GM23338 (cell line): Measurements from ENCODE around the gene CHRD. TPM values are rescaled to one million over a fixed set of nuclear protein-coding genes. Genes with fewer than 3 reads are reported as not detected.
A peak's percentile ranks its signal among the peaks of the same experiment; 100 is the strongest.

Experiments
- ATAC-seq: fragments of 200-7000 bp; cut with Tn5 transposase; 3 replicates; pipeline ENCODE4 v1.9.1; 2020
- DNase-seq: peaks from one replicate; pipeline ENCODE4 v3.0.0-alpha.2; 2015; ENCODE audit warnings: low spot score
- H2AFZ ChIP-seq: fragments of 200-600 bp; sonication (generic); 2 replicates; pipeline ENCODE4 v1.8.0; 2016; ENCODE audit warnings: antibody characterized with exemption, mild to moderate bottlenecking, moderate library complexity
- H3F3A ChIP-seq: fragments of 200-600 bp; sonication (generic); replicated peaks from 2 replicates; pipeline ENCODE4 v1.8.0; 2017; ENCODE audit warnings: antibody characterized with exemption, mixed run types, low read depth
- H3K27ac ChIP-seq: fragments of 200-600 bp; sonication (generic); 2 replicates; pipeline ENCODE4 v1.6.1; 2016; ENCODE audit warnings: low read depth
- H3K27me3 ChIP-seq: fragments of 200-600 bp; sonication (generic); 2 replicates; pipeline ENCODE4 v1.8.0; 2016; ENCODE audit warnings: mild to moderate bottlenecking, mixed run types, moderate library complexity; ENCODE audit not compliant: insufficient read depth
- H3K36me3 ChIP-seq: fragments of 200-600 bp; sonication (generic); 2 replicates; pipeline ENCODE4 v1.8.0; 2016; ENCODE audit warnings: mild to moderate bottlenecking; ENCODE audit not compliant: insufficient read depth
- H3K4me1 ChIP-seq: fragments of 200-600 bp; sonication (generic); 2 replicates; pipeline ENCODE4 v1.8.0; 2016; ENCODE audit warnings: mild to moderate bottlenecking, moderate library complexity; ENCODE audit not compliant: insufficient read depth
- H3K4me2 ChIP-seq: fragments of 200-600 bp; sonication (generic); 2 replicates; pipeline ENCODE4 v1.7.1; 2017; ENCODE audit warnings: mixed run types
- H3K4me3 ChIP-seq: fragments of 200-600 bp; sonication (generic); 2 replicates; pipeline ENCODE4 v1.6.1; 2016; ENCODE audit warnings: mixed run types
- H3K79me2 ChIP-seq: fragments of 200-600 bp; sonication (generic); replicated peaks from 2 replicates; pipeline ENCODE4 v1.8.0; 2017; ENCODE audit warnings: mild to moderate bottlenecking; ENCODE audit not compliant: insufficient read depth
- H3K9me2 ChIP-seq: fragments of 200-600 bp; sonication (generic); 2 replicates; pipeline ENCODE4 v1.8.0; 2017; ENCODE audit not compliant: insufficient read depth
- H4K20me1 ChIP-seq: fragments of 200-600 bp; sonication (generic); replicated peaks from 2 replicates; pipeline ENCODE4 v1.8.0; 2017; ENCODE audit warnings: mild to moderate bottlenecking; ENCODE audit not compliant: insufficient read depth
- H3K27ac Mint-ChIP-seq: 2 replicates; pipeline ENCODE4 v1.8.0; 2020; ENCODE audit warnings: inconsistent platforms, mild to moderate bottlenecking, moderate library complexity, mixed read lengths
- H3K27me3 Mint-ChIP-seq: 3 replicates; pipeline ENCODE4 v1.8.0; 2022; ENCODE audit warnings: low read depth, mild to moderate bottlenecking, moderate library complexity, mixed read lengths, inconsistent platforms; ENCODE audit not compliant: insufficient read depth, poor library complexity
- H3K36me3 Mint-ChIP-seq: 3 replicates; pipeline ENCODE4 v1.8.0; 2021; ENCODE audit warnings: low read depth, mild to moderate bottlenecking, inconsistent platforms, moderate library complexity, mixed read lengths
- H3K4me1 Mint-ChIP-seq: 3 replicates; pipeline ENCODE4 v1.8.0; 2020; ENCODE audit warnings: mild to moderate bottlenecking, inconsistent platforms, mixed read lengths
- H3K4me3 Mint-ChIP-seq: 3 replicates; pipeline ENCODE4 v1.8.0; 2021; ENCODE audit warnings: moderate library complexity, mild to moderate bottlenecking, inconsistent platforms, mixed read lengths
- H3K9me3 Mint-ChIP-seq: 3 replicates; pipeline ENCODE4 v1.8.0; 2020; ENCODE audit warnings: moderate library complexity, mild to moderate bottlenecking, inconsistent platforms, mixed read lengths
- CREB1 ChIP-seq: fragments of 250-450 bp; sonication (Bioruptor Pico); IDR thresholded peaks from 2 replicates; pipeline ENCODE4 v1.5.0; 2020; ENCODE audit warnings: low read depth, mild to moderate bottlenecking, moderate library complexity
- CTCF ChIP-seq, 2 experiments: fragments of 200-600 bp in 1 of 2; sonication (generic) in 1 of 2; conservative IDR thresholded peaks; 2 replicates each; pipeline versions ENCODE4 v1.5.1 to v1.6.1; 2016 to 2017; ENCODE audit warnings: antibody characterized with exemption in 2 of 2, low read depth in 2 of 2, mild to moderate bottlenecking in 2 of 2, moderate library complexity in 1 of 2
- ETS1 ChIP-seq: IDR thresholded peaks from 2 replicates; pipeline ENCODE4 v1.6.1; 2016; ENCODE audit warnings: antibody characterized with exemption
- EZH2 ChIP-seq: fragments of 200-600 bp; sonication (generic); IDR thresholded peaks from one replicate; pipeline ENCODE4 v1.8.0; 2017; ENCODE audit warnings: antibody characterized with exemption, mild to moderate bottlenecking, low read depth; ENCODE audit not compliant: unreplicated experiment
- EZH2phosphoT487 ChIP-seq: fragments of 200-600 bp; sonication (generic); IDR thresholded peaks from one replicate; pipeline ENCODE4 v1.8.1; 2018; ENCODE audit warnings: antibody characterized with exemption; ENCODE audit not compliant: unreplicated experiment
- JUNB ChIP-seq: IDR thresholded peaks from one replicate; pipeline ENCODE4 v1.6.1; 2016; ENCODE audit warnings: antibody characterized with exemption; ENCODE audit not compliant: unreplicated experiment
- NANOG ChIP-seq: IDR thresholded peaks from 2 replicates; pipeline ENCODE4 v1.6.1; 2016; ENCODE audit warnings: antibody characterized with exemption, borderline replicate concordance
- REST ChIP-seq: IDR thresholded peaks from one replicate; pipeline ENCODE4 v1.6.1; 2018; ENCODE audit warnings: antibody characterized with exemption; ENCODE audit not compliant: unreplicated experiment
- ZNF331 ChIP-seq: fragments of 250-450 bp; sonication (Bioruptor Pico); IDR thresholded peaks from 2 replicates; pipeline ENCODE4 v1.5.0; 2020; ENCODE audit warnings: low read depth, mild to moderate bottlenecking, moderate library complexity
- polyA plus RNA-seq: library from polyadenylated mRNA; unstranded; fragments of >200 nt; fragmentation: Nextera tagmentation; extraction: Ambion mirVana; gene quantifications from 2 replicates; pipeline ENCODE4 v1.2.1, GENCODE V29; 2016
- total RNA-seq: library from RNA; depleted of rRNA; stranded (reverse); fragments of >200 nt; shearing (Covaris generic); gene quantifications from 2 replicates; pipeline ENCODE4 v1.2.3, GENCODE V29; 2014

Gene CHRD
- total and polyA plus RNA-seq, 2 experiments from 2014 or later, result 0.34 to 0.66 TPM

GRCh38 chr3:184348057-184348382 lies 31.8 kb upstream of the CHRD start:
- Histone ChIP-seq H3K4me2 (no peak overlapping the region), H3F3A (no peaks in the 10 kb centered on the region), H2AFZ (no peak overlapping the region), H3K9me2 (no peaks in the 10 kb centered on the region), H3K4me3 (no peak overlapping the region), H3K27me3 (no peaks in the 10 kb centered on the region), H3K79me2 (no peaks in the 10 kb centered on the region), H3K27ac (peak overlapping the region; percentile 59; the same call in 1 of the 2 replicates), H4K20me1 (peaks cover 7% of the 10 kb centered on the region; the same call in 1 of the 2 replicates), H3K36me3 (no peaks in the 10 kb centered on the region), H3K4me1 (peaks cover 10% of the 10 kb centered on the region; the same call in 1 of the 2 replicates)
- Mint-ChIP-seq H3K27ac (no peak overlapping the region), H3K4me3 (no peak overlapping the region), H3K27me3 (peaks cover 8% of the 10 kb centered on the region), H3K9me3 (no peaks in the 10 kb centered on the region), H3K4me1 (peaks cover 22% of the 10 kb centered on the region), H3K36me3 (peaks cover 25% of the 10 kb centered on the region)
- DNase-seq, result no peak
- no peak for ATAC-seq
- no peak for TF ChIP-seq EZH2phosphoT487
- no peak for TF ChIP-seq CREB1
- no peak for TF ChIP-seq CTCF (conservative IDR thresholded peaks at IDR 0.05; ENCODE audit: low read depth in 2 of 2)

- H3K36me3 Mint-ChIP-seq, result peaks cover 21% of the 10 kb centered on the region
- H3K27ac Mint-ChIP-seq, result no peak overlapping the region
- no peak for TF ChIP-seq CTCF (conservative IDR thresholded peaks at IDR 0.05; ENCODE audit: low read depth in 2 of 2)
- no peak for TF ChIP-seq JUNB
- no peak for TF ChIP-seq REST
- TF ChIP-seq NANOG, result no peak
- no peak for TF ChIP-seq CREB1
- TF ChIP-seq ZNF331 (CRISPR knock-in tag), result no peak
- no peak for TF ChIP-seq ETS1
- no peak for TF ChIP-seq EZH2
- TF ChIP-seq EZH2phosphoT487, result no peak
- Histone ChIP-seq H3K36me3 (no peaks in the 10 kb centered on the region), H3K27me3 (no peaks in the 10 kb centered on the region), H3K4me1 (peaks cover 9% of the 10 kb centered on the region; the same call in 1 of the 2 replicates), H4K20me1 (peaks cover 7% of the 10 kb centered on the region; the same call in 1 of the 2 replicates), H3K9me2 (no peaks in the 10 kb centered on the region), H3K79me2 (no peaks in the 10 kb centered on the region), H3F3A (no peaks in the 10 kb centered on the region), H3K27ac (no peak overlapping the region), H2AFZ (no peak overlapping the region), H3K4me3 (no peak overlapping the region), H3K4me2 (no peak overlapping the region)
- no peaks in the 10 kb centered on the region for H3K9me3 Mint-ChIP-seq
- ATAC-seq (no peak), DNase-seq (no peak)
- peaks cover 8% of the 10 kb centered on the region for H3K27me3 Mint-ChIP-seq
- peaks cover 17% of the 10 kb centered on the region for H3K4me1 Mint-ChIP-seq
- H3K4me3 Mint-ChIP-seq, result no peak overlapping the region
These were observed 30.0 kb upstream of the CHRD start for GRCh38 chr3:184349563-184350470.
